Left lung (tissue), 10 donors: Measurements from ENCODE around the gene LCN12. TPM values are rescaled to one million over a fixed set of nuclear protein-coding genes. Genes with fewer than 3 reads are reported as not detected.

Source experiments
- ATAC-seq: fragments of 200-7000 bp; cut with Tn5 transposase; one replicate; pipeline ENCODE4 v1.9.1; 2020; ENCODE audit warnings: moderate library complexity
- DNase-seq, 4 donors: peaks; one replicate each; pipeline ENCODE4 v3.0.0-alpha.2; 2013 to 2020
- H3K27ac ChIP-seq, 2 donors: fragments of 200-600 bp; sonication (generic) in 1 of 2; one replicate each; pipeline versions ENCODE4 v1.5.0 to v1.8.0; 2020 to 2021
- H3K27me3 ChIP-seq, 2 donors: fragments of 200-600 bp; sonication (generic) in 1 of 2; one replicate each; pipeline versions ENCODE4 v1.5.0 to v1.8.0; 2020 to 2021
- H3K36me3 ChIP-seq, 2 donors: fragments of 200-600 bp; sonication (generic) in 1 of 2; one replicate each; pipeline versions ENCODE4 v1.5.0 to v1.8.0; 2020 to 2021
- H3K4me1 ChIP-seq, 2 donors: fragments of 200-600 bp; one replicate each; pipeline ENCODE4 v1.8.0; 2021
- H3K4me3 ChIP-seq, 2 donors: fragments of 200-600 bp; sonication (generic) in 1 of 2; one replicate each; pipeline versions ENCODE4 v1.5.0 to v1.8.0; 2020 to 2021; ENCODE audit warnings: mild to moderate bottlenecking in 1 of 2
- H3K9me3 ChIP-seq, 2 donors: fragments of 200-600 bp; sonication (generic) in 1 of 2; one replicate each; pipeline versions ENCODE4 v1.5.0 to v1.8.0; 2020 to 2021
- CTCF ChIP-seq, 2 donors: fragments of 200-600 bp; sonication (generic) in 1 of 2; IDR thresholded peaks; one replicate each; pipeline versions ENCODE4 v1.5.0 to v1.8.0; 2021; ENCODE audit warnings: antibody characterized with exemption in 2 of 2
- intact Hi-C, 2 donors: fragments of 100-400 bp; cut with DNase I; formaldehyde crosslinking; loops; one replicate each; pipeline versions ENCODE4 v1.11.2 to v1.14.2; 2022
- polyA plus RNA-seq, 6 donors: library from polyadenylated mRNA; unstranded; fragments of 120-200 nt; gene quantifications; one replicate each; pipeline ENCODE4 v1.2.1, GENCODE V29; 2013; ENCODE audit not compliant: insufficient read length in 6 of 6
- total RNA-seq, 2 donors: library from RNA; stranded (reverse); fragmentation: NEBNext Ultra II Directional; extraction: Animal tissue kit (Norgen Biotek cat#: 25700); gene quantifications; one replicate each; pipeline ENCODE4 v1.2.1, GENCODE V29; 2021
- donor health status: DM: no; HTN: yes; CAD: no.
- donor health status: DM: no; HTN: no; CAD: no.

The LCN12 gene
- total and polyA plus RNA-seq, 8 donors, result 2.1 to 28.0 (median 13.3) TPM

GRCh38 chr9:136949239-136949816 lies 2.7 kb upstream of the LCN12 start:
- intact Hi-C loops, result no loop called here
- ATAC-seq (peak; percentile 4), DNase-seq (peak in 2 of 4 donors; percentile 10 to 79)
- H3K4me3 ChIP-seq, result peak overlapping the region; percentile 50 to 70
- H3K36me3 ChIP-seq, result no peaks in the 10 kb centered on the region
- peak overlapping the region; percentile 76 to 81 for H3K27ac ChIP-seq
- no peak for TF ChIP-seq CTCF (IDR thresholded peaks at IDR 0.05)
- no peaks in the 10 kb centered on the region for H3K27me3 ChIP-seq
- peaks cover 10 to 38% of the 10 kb centered on the region in 2 donors for H3K4me1 ChIP-seq
- no peaks in the 10 kb centered on the region for H3K9me3 ChIP-seq

- DNase-seq (peak; percentile 68 to 98 (median 94)), ATAC-seq (peak; percentile 92)
- H3K27ac ChIP-seq, result peak overlapping the region; percentile 76 to 81
- H3K27me3 ChIP-seq, result no peaks in the 10 kb centered on the region
- peak in 1 of 2 donors; percentile 12 for TF ChIP-seq CTCF (IDR thresholded peaks at IDR 0.05)
- peak overlapping the region; percentile 50 to 70 for H3K4me3 ChIP-seq
- H3K4me1 ChIP-seq, result peaks cover 10 to 35% of the 10 kb centered on the region in 2 donors
- intact Hi-C loops, result no loop called here
- H3K36me3 ChIP-seq, result no peaks in the 10 kb centered on the region
- H3K9me3 ChIP-seq, result no peaks in the 10 kb centered on the region
Measured at GRCh38 chr9:136949817-136950655, 2.0 kb upstream of the LCN12 start.

- no peak for TF ChIP-seq CTCF (IDR thresholded peaks at IDR 0.05)
- H3K27me3 ChIP-seq, result no peaks in the 10 kb centered on the region
- intact Hi-C loops, result no loop called here
- peak overlapping the region; percentile 50 to 70 for H3K4me3 ChIP-seq
- ATAC-seq (peak; percentile 61), DNase-seq (peak in 1 of 4 donors; percentile 58)
- no peaks in the 10 kb centered on the region for H3K9me3 ChIP-seq
- peak overlapping the region; percentile 76 to 81 for H3K27ac ChIP-seq
- H3K4me1 ChIP-seq, result peaks cover 10 to 33% of the 10 kb centered on the region in 2 donors
- no peaks in the 10 kb centered on the region for H3K36me3 ChIP-seq
Measured at GRCh38 chr9:136950656-136951276, 1.3 kb upstream of the LCN12 start.

GRCh38 chr9:136952321-136952850 lies 313 bp downstream of the LCN12 start:
- Histone ChIP-seq H3K27ac (no peak overlapping the region), H3K9me3 (no peaks in the 10 kb centered on the region), H3K27me3 (no peaks in the 10 kb centered on the region), H3K4me3 (no peak overlapping the region), H3K36me3 (no peaks in the 10 kb centered on the region), H3K4me1 (peaks cover 10 to 33% of the 10 kb centered on the region in 2 donors)
- peak in 2 of 4 donors; percentile 35 to 67 for DNase-seq
- intact Hi-C loops, result no loop called here
- no peak for ATAC-seq
- TF ChIP-seq CTCF (IDR thresholded peaks at IDR 0.05), result no peak
